Spleen (tissue), 11 donors: ENCODE results near the gene ARMH2. TPM values are rescaled to one million over a fixed set of nuclear protein-coding genes. Genes with fewer than 3 reads are reported as not detected.

Experiments
- DNase-seq: peaks from one replicate; pipeline ENCODE4 v3.0.0-alpha.2; 2020
- H3K27ac ChIP-seq, 8 donors: fragments of 200-600 bp; sonication (generic) in 7 of 8; 1 replicate in 4 of 8; 2 replicates in 4 of 8; pipeline versions ENCODE4 v1.5.0 to v1.8.0; 2016 to 2021; ENCODE audit warnings: inconsistent platforms in 4 of 8, mild to moderate bottlenecking in 4 of 8, moderate library complexity in 1 of 8
- H3K27me3 ChIP-seq, 7 donors: fragments of 200-600 bp; sonication (generic) in 6 of 7; replicated peaks in 1 of 7; 1 replicate in 4 of 7; 2 replicates in 3 of 7; pipeline versions ENCODE4 v1.5.0 to v1.8.0; 2016 to 2021; ENCODE audit warnings: inconsistent platforms in 3 of 7, mild to moderate bottlenecking in 1 of 7
- H3K36me3 ChIP-seq, 6 donors: fragments of 200-600 bp; sonication (generic) in 5 of 6; 1 replicate in 4 of 6; 2 replicates in 2 of 6; pipeline versions ENCODE4 v1.5.0 to v1.8.0; 2016 to 2021; ENCODE audit warnings: inconsistent platforms in 2 of 6
- H3K4me1 ChIP-seq, 6 donors: fragments of 200-600 bp; sonication (generic) in 5 of 6; 1 replicate in 3 of 6; 2 replicates in 3 of 6; pipeline versions ENCODE4 v1.5.0 to v1.8.0; 2016 to 2021; ENCODE audit warnings: inconsistent platforms in 3 of 6
- H3K4me3 ChIP-seq, 8 donors: fragments of 200-600 bp; sonication (generic) in 7 of 8; 1 replicate in 4 of 8; 2 replicates in 4 of 8; pipeline versions ENCODE4 v1.5.0 to v1.8.0; 2016 to 2021; ENCODE audit warnings: inconsistent platforms in 4 of 8, mild to moderate bottlenecking in 4 of 8, moderate library complexity in 2 of 8
- H3K9me3 ChIP-seq, 8 donors: fragments of 200-600 bp; sonication (generic) in 7 of 8; 1 replicate in 4 of 8; 2 replicates in 4 of 8; pipeline versions ENCODE4 v1.5.0 to v1.8.0; 2016 to 2021; ENCODE audit warnings: inconsistent platforms in 4 of 8
- POLR2A ChIP-seq, 3 donors: fragments of 450-650 bp; IDR thresholded peaks; one replicate each; pipeline ENCODE4 v1.5.1; 2017; ENCODE audit warnings: antibody characterized with exemption in 3 of 3, mild to moderate bottlenecking in 1 of 3
- POLR2AphosphoS5 ChIP-seq, 3 donors: sonication (generic); formaldehyde crosslinking; IDR thresholded peaks; one replicate each; pipeline ENCODE4 v1.5.1; 2017; ENCODE audit warnings: antibody characterized with exemption in 3 of 3
- WGBS, 5 donors: extraction: QIAGEN DNeasy Blood & Tissue Kit in 3 of 5; methylation state at CpG; one replicate each; pipeline versions ENCODE4 v1.1.5 to v1.1.7; 2013 to 2018; 5-methylcytosine and 5-hydroxymethylcytosine counted together
- intact Hi-C: fragments of 100-400 bp; cut with DNase I; formaldehyde crosslinking; loops from one replicate; pipeline ENCODE4 v1.15.0; 2023; ENCODE audit warnings: low total_unique reads
- polyA plus RNA-seq, 3 donors: library from polyadenylated mRNA; stranded (reverse); fragments of 200-250 nt; gene quantifications; one replicate each; pipeline ENCODE4 v1.2.1, GENCODE V29; 2013
- total RNA-seq, 7 donors: library from RNA; depleted of rRNA in 3 of 7; stranded (reverse); fragments of >200 nt in 3 of 7; fragmentation: NEBNext Ultra II Directional in 4 of 7; extraction: Animal tissue kit (Norgen Biotek cat#: 25700) in 4 of 7; gene quantifications; one replicate each; pipeline versions ENCODE4 v1.1.0 to v1.2.1, GENCODE V29; 2016 to 2021
- TF ChIP-seq, protein P1 (sequence below), 11 experiments: fragments of 200-600 bp in 7 of 11; fragments of 450-650 bp in 4 of 11; sonication (generic) in 4 of 11; IDR thresholded peaks in 8 of 11; conservative IDR thresholded peaks in 3 of 11; 1 replicate in 7 of 11; 2 replicates in 4 of 11; pipeline versions ENCODE4 v1.4.0 to v1.8.0; 2016 to 2021; ENCODE audit warnings: antibody characterized with exemption in 11 of 11, inconsistent platforms in 4 of 11, mild to moderate bottlenecking in 1 of 11
- donor health status: healthy with polysubstance abuse.
- donor health status: DM: no; HTN: no; CAD: no; lungs with moderate emphysema.
- donor health status: DM: no; HTN: no; CAD: no.
- donor health status: Bipolar disorder and iron deficiency.
- donor health status: healthy.
- donor health status: DM: no; HTN: no; CAD: no.
- donor health status: DM: yes; HTN: yes; CAD: no.

ARMH2 gene
- total and polyA plus RNA-seq, 10 donors: 0.35 to 3.0 (median 1.2) TPM; not detected in 4

DNA sequence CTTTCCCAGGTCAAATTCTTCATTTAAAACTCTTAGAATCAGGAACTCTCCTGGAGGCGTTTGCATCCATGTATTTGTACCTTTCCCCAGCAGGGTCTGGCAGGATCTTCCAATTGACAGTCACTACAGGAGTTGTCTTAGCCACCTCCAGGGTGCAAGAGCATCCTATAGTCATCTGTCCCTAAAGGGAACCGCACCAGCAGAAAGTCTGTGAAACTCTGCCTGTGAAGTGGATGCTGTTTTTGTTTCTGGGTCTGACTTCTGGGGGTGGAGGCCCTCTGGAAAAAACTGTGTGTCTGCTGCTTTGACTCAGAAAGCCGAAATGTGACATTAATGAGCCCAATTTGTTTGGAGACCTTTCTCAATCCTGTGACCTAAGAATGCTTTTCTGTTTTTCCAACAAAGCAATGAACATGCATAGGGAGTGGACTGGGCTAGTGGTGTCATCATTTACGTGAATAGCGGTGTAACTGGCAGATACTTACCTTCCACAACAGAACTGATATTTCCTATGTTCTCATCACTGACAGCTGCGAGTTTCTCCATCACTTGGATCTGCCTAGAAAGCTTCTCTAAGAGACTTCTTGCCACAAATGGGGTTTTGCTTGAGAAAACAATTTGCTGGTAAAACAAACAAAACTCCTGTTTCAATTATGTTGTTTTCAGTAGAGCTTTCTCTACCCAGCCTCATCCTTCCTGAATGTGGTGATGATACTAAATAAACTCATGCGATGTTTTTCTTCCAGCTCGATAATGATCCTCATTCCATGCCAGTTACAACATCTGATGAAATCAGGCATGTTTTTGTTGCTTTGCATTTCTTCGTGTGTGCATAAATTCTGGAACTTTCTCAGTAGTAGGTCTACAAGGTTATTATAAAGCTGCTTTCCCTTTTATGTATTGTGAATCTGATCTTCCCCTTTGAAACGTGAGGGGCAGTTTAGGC lies 33.3 kb upstream of the ARMH2 start:
- TF ChIP-seq, protein P1, sequence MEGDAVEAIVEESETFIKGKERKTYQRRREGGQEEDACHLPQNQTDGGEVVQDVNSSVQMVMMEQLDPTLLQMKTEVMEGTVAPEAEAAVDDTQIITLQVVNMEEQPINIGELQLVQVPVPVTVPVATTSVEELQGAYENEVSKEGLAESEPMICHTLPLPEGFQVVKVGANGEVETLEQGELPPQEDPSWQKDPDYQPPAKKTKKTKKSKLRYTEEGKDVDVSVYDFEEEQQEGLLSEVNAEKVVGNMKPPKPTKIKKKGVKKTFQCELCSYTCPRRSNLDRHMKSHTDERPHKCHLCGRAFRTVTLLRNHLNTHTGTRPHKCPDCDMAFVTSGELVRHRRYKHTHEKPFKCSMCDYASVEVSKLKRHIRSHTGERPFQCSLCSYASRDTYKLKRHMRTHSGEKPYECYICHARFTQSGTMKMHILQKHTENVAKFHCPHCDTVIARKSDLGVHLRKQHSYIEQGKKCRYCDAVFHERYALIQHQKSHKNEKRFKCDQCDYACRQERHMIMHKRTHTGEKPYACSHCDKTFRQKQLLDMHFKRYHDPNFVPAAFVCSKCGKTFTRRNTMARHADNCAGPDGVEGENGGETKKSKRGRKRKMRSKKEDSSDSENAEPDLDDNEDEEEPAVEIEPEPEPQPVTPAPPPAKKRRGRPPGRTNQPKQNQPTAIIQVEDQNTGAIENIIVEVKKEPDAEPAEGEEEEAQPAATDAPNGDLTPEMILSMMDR (IDR thresholded peaks at IDR 0.05 in 8 of 11, conservative IDR thresholded peaks at IDR 0.05 in 3 of 11): no peak
- no peak for TF ChIP-seq POLR2AphosphoS5 (IDR thresholded peaks at IDR 0.05)
- no peak for TF ChIP-seq POLR2A (IDR thresholded peaks at IDR 0.05)
- Histone ChIP-seq H3K27ac (peak overlapping the region in 7 of 8 donors; percentile 7 to 79 (median 65)), H3K4me3 (no peak overlapping the region), H3K36me3 (peaks cover 0 to 98% (median 76%) of the 10 kb centered on the region in 6 donors), H3K4me1 (peaks cover 0 to 30% (median 11%) of the 10 kb centered on the region in 6 donors), H3K9me3 (no peaks in the 10 kb centered on the region), H3K27me3 (no peaks in the 10 kb centered on the region)
- 87 to 92% (median 91%) methylated on average over 10 of the region's 10 CpGs for WGBS, 5 donors
- intact Hi-C loops: no loop called here
- no peak for DNase-seq

DNA sequence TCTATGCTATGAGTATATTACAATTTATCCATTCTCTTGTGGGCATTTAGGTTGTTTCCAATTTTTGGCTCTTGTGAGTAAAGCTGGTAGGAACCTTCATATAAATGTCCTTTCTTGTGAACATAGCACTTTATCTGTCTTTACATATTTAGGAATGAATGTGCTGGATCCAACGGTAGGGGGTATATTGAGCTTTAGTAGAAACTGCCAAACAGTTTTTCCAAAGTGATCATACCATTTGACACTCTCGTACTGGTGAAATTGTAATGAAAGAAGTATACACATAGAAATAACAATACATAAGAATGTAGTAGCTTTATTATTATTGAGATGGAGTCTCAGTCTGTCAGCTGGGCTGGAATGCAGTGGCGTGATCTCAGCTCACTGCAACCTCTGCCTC lies 30.9 kb upstream of the ARMH2 start:
- Histone ChIP-seq H3K27ac (no peak overlapping the region), H3K9me3 (no peaks in the 10 kb centered on the region), H3K4me3 (no peak overlapping the region), H3K27me3 (no peaks in the 10 kb centered on the region), H3K36me3 (peaks cover 0 to 100% (median 90%) of the 10 kb centered on the region in 6 donors), H3K4me1 (peaks cover 0 to 11% (median 3%) of the 10 kb centered on the region in 6 donors)
- WGBS, 5 donors: 93 to 96% (median 94%) methylated on average over 3 of the region's 3 CpGs
- TF ChIP-seq, protein P1 (IDR thresholded peaks at IDR 0.05 in 8 of 11, conservative IDR thresholded peaks at IDR 0.05 in 3 of 11): no peak
- no peak for TF ChIP-seq POLR2A (IDR thresholded peaks at IDR 0.05)
- TF ChIP-seq POLR2AphosphoS5 (IDR thresholded peaks at IDR 0.05): no peak
- no peak for DNase-seq
- intact Hi-C loops: no loop called here

DNA sequence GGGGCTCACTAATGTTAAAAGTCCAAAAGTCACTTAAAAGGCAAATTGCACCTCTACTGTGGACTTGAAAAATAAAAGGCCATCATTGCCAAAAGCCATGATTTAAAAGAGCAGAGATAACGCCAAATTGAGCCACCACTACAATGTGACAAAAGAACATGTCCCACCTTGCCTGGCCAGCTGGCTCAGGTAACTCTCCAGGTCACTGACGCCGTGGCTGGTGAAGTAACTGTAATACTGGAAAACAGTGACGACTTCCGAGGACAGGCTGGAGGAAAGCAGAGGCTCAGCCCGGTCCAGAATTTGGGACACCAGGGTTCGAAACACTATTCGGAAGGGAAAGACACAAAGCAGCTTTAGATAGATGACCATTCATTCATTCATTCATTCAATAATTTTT lies 29.3 kb upstream of the ARMH2 start:
- peaks cover 0 to 5% (median 3%) of the 10 kb centered on the region in 6 donors for H3K4me1 ChIP-seq
- peaks cover 0 to 100% (median 91%) of the 10 kb centered on the region in 6 donors for H3K36me3 ChIP-seq
- H3K4me3 ChIP-seq: no peak overlapping the region
- no peaks in the 10 kb centered on the region for H3K9me3 ChIP-seq
- H3K27me3 ChIP-seq: no peaks in the 10 kb centered on the region
- intact Hi-C loops: no loop called here
- WGBS, 5 donors: 83 to 92% (median 84%) methylated on average over 8 of the region's 8 CpGs
- no peak for DNase-seq
- H3K27ac ChIP-seq: no peak overlapping the region
- TF ChIP-seq POLR2A (IDR thresholded peaks at IDR 0.05): no peak
- no peak for TF ChIP-seq POLR2AphosphoS5 (IDR thresholded peaks at IDR 0.05)
- TF ChIP-seq, protein P1 (IDR thresholded peaks at IDR 0.05 in 8 of 11, conservative IDR thresholded peaks at IDR 0.05 in 3 of 11): no peak

DNA sequence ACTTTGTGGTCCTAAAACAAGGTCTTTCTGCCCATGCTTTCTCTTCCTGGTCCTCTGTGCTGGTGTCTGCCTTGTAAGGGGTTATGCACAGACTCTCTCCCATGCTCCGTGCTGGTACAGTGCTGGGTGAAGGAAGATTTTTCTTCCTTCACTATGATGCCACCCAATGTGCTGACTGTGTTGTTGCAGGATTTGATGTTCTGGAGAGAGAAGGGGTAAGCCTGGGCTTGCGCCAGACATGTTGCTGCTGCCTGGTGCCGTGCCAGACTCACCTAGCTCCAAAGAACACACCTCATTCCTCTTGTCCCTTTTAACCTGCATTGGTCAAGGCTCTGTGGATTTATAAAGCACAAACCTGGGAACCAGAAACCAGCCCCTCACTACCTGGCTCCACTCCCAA lies 28.4 kb upstream of the ARMH2 start:
- Histone ChIP-seq H3K4me1 (peaks cover 0 to 6% (median 3%) of the 10 kb centered on the region in 6 donors), H3K27ac (no peak overlapping the region), H3K9me3 (no peaks in the 10 kb centered on the region), H3K4me3 (no peak overlapping the region), H3K27me3 (no peaks in the 10 kb centered on the region), H3K36me3 (peaks cover 0 to 100% (median 89%) of the 10 kb centered on the region in 6 donors)
- TF ChIP-seq POLR2AphosphoS5 (IDR thresholded peaks at IDR 0.05): peak in 1 of 3 donors; percentile 12
- TF ChIP-seq POLR2A (IDR thresholded peaks at IDR 0.05): no peak
- intact Hi-C loops: no loop called here
- WGBS, 5 donors: 92 to 98% (median 97%) methylated on average over 3 of the region's 3 CpGs
- no peak for DNase-seq
